Vagina (tissue), 2 donors: ENCODE data around the gene DCUN1D2. TPM values are rescaled to one million over a fixed set of nuclear protein-coding genes. Genes with fewer than 3 reads are reported as not detected.
"Not testable (repeated sequence)": the region's sequence is repeated elsewhere in the genome, so short reads cannot be mapped to it uniquely, and the experiment has no call there.

Experiments
- DNase-seq, 2 donors: peaks; one replicate each; pipeline ENCODE4 v3.0.0-alpha.2; 2017; ENCODE audit errors: extremely low spot score in 2 of 2
- H3K27ac ChIP-seq: fragments of 200-600 bp; sonication (generic); one replicate; pipeline ENCODE4 v1.5.1; 2019
- H3K27me3 ChIP-seq: fragments of 200-600 bp; sonication (generic); one replicate; pipeline ENCODE4 v1.5.1; 2019
- H3K36me3 ChIP-seq, 2 donors: fragments of 200-600 bp; sonication (generic); one replicate each; pipeline ENCODE4 v1.5.1; 2017 to 2019
- H3K4me1 ChIP-seq: fragments of 200-600 bp; sonication (generic); one replicate; pipeline ENCODE4 v1.5.1; 2019
- H3K4me3 ChIP-seq, 2 donors: fragments of 200-600 bp; sonication (generic); 1 replicate in 1 of 2; 2 replicates in 1 of 2; pipeline ENCODE4 v1.5.1; 2016 to 2019
- H3K9me3 ChIP-seq: fragments of 200-600 bp; sonication (generic); one replicate; pipeline ENCODE4 v1.5.1; 2019
- POLR2A ChIP-seq, 2 donors: fragments of 450-650 bp; IDR thresholded peaks; one replicate each; pipeline ENCODE4 v1.6.1; 2017; ENCODE audit warnings: antibody characterized with exemption in 2 of 2, mild to moderate bottlenecking in 2 of 2, moderate library complexity in 2 of 2
- POLR2AphosphoS5 ChIP-seq, 2 donors: sonication (generic); formaldehyde crosslinking; IDR thresholded peaks; one replicate each; pipeline ENCODE4 v1.9.0; 2017; ENCODE audit warnings: antibody characterized with exemption in 2 of 2, mild to moderate bottlenecking in 2 of 2, low read depth in 1 of 2; ENCODE audit not compliant: insufficient read depth in 1 of 2
- intact Hi-C: fragments of 100-400 bp; cut with DNase I; formaldehyde crosslinking; loops from one replicate; pipeline ENCODE4 v1.15.1; 2023
- total RNA-seq: library from RNA; depleted of rRNA; stranded (reverse); fragments of >200 nt; gene quantifications from one replicate; pipeline ENCODE4 v1.2.3, GENCODE V29; 2016
- TF ChIP-seq, protein P1 (sequence below), 3 experiments: fragments of 450-650 bp in 2 of 3; fragments of 200-600 bp in 1 of 3; sonication (generic) in 1 of 3; IDR thresholded peaks; one replicate each; pipeline ENCODE4 v1.5.1; 2017 to 2019; ENCODE audit warnings: antibody characterized with exemption in 3 of 3, mild to moderate bottlenecking in 2 of 3, moderate library complexity in 2 of 3

Gene DCUN1D2
- total RNA-seq, 1 donor from 2014 or later: 13.3 TPM

- no peak for TF ChIP-seq POLR2AphosphoS5 (IDR thresholded peaks at IDR 0.05; ENCODE audit: insufficient read depth in 1 of 2, low read depth in 1 of 2)
- TF ChIP-seq, protein P1, sequence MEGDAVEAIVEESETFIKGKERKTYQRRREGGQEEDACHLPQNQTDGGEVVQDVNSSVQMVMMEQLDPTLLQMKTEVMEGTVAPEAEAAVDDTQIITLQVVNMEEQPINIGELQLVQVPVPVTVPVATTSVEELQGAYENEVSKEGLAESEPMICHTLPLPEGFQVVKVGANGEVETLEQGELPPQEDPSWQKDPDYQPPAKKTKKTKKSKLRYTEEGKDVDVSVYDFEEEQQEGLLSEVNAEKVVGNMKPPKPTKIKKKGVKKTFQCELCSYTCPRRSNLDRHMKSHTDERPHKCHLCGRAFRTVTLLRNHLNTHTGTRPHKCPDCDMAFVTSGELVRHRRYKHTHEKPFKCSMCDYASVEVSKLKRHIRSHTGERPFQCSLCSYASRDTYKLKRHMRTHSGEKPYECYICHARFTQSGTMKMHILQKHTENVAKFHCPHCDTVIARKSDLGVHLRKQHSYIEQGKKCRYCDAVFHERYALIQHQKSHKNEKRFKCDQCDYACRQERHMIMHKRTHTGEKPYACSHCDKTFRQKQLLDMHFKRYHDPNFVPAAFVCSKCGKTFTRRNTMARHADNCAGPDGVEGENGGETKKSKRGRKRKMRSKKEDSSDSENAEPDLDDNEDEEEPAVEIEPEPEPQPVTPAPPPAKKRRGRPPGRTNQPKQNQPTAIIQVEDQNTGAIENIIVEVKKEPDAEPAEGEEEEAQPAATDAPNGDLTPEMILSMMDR (IDR thresholded peaks at IDR 0.05): no peak
- no peaks in the 10 kb centered on the region for H3K27me3 ChIP-seq
- H3K36me3 ChIP-seq: peaks cover 0 to 17% of the 10 kb centered on the region in 2 donors
- H3K4me3 ChIP-seq: no peak within 1 kb of the TSS
- intact Hi-C loops: no loop called here
- no peak within 1 kb of the TSS for H3K27ac ChIP-seq
- H3K9me3 ChIP-seq: no peaks in the 10 kb centered on the region
- no peak for DNase-seq
- H3K4me1 ChIP-seq: no peaks in the 10 kb centered on the region
Observed at GRCh38 chr13:113452942-113453901, 37.3 kb downstream of the DCUN1D2 start, which contains the start of gene ADPRHL1. Gene ADPRHL1 (minus strand): TSS chr13:113453488. CDS start chr13:113453437, 51 bp downstream.

- peaks cover 0 to 16% of the 10 kb centered on the region in 2 donors for H3K36me3 ChIP-seq
- no peak overlapping the region for H3K27ac ChIP-seq
- H3K4me1 ChIP-seq: no peaks in the 10 kb centered on the region
- intact Hi-C loops: no loop called here
- H3K27me3 ChIP-seq: no peaks in the 10 kb centered on the region
- TF ChIP-seq, protein P1 (IDR thresholded peaks at IDR 0.05): no peak
- no peak for TF ChIP-seq POLR2A (IDR thresholded peaks at IDR 0.05)
- TF ChIP-seq POLR2AphosphoS5 (IDR thresholded peaks at IDR 0.05; ENCODE audit: insufficient read depth in 1 of 2, low read depth in 1 of 2): no peak
- no peak for DNase-seq
- no peaks in the 10 kb centered on the region for H3K9me3 ChIP-seq
- H3K4me3 ChIP-seq: no peak overlapping the region
Observed at GRCh38 chr13:113452466-113452865, 38.0 kb downstream of the DCUN1D2 start.

GRCh38 chr13:113451951-113452421, 38.5 kb downstream of the DCUN1D2 start:
- TF ChIP-seq POLR2AphosphoS5 (IDR thresholded peaks at IDR 0.05; ENCODE audit: insufficient read depth in 1 of 2, low read depth in 1 of 2) (no peak), POLR2A (IDR thresholded peaks at IDR 0.05) (no peak)
- TF ChIP-seq, protein P1 (IDR thresholded peaks at IDR 0.05): no peak
- no peak for DNase-seq
- Histone ChIP-seq H3K27ac (no peak overlapping the region), H3K4me3 (no peak overlapping the region), H3K27me3 (no peaks in the 10 kb centered on the region), H3K9me3 (no peaks in the 10 kb centered on the region), H3K4me1 (no peaks in the 10 kb centered on the region), H3K36me3 (peaks cover 0 to 15% of the 10 kb centered on the region in 2 donors)
- intact Hi-C loops: no loop called here

- intact Hi-C loops, DNase-seq, H3K27ac ChIP-seq, H3K4me1 ChIP-seq, H3K4me3 ChIP-seq, H3K36me3 ChIP-seq, H3K9me3 ChIP-seq, H3K27me3 ChIP-seq: not testable (repeated sequence)
Observed at GRCh38 chr13:113450861-113451620, 39.5 kb downstream of the DCUN1D2 start.

GRCh38 chr13:113450348-113450744, 40.2 kb downstream of the DCUN1D2 start:
- H3K27ac ChIP-seq: not testable (repeated sequence)

More at GRCh38 chr13:113450348-113450744, 40.2 kb downstream of the DCUN1D2 start:
- H3K9me3 ChIP-seq, DNase-seq, intact Hi-C loops, H3K4me3 ChIP-seq, H3K27me3 ChIP-seq, H3K36me3 ChIP-seq, H3K4me1 ChIP-seq: not testable (repeated sequence)
